ENCODE measurements around the gene TRAPPC3L. TPM values are rescaled to one million over a fixed set of nuclear protein-coding genes. Genes with fewer than 3 reads are reported as not detected.

TRAPPC3L gene
- total RNA-seq, 1 experiment from 2014 or later, result not detected

GRCh38 chr6:116575227-116575626 is 29.7 kb upstream of the TRAPPC3L start:
- H4K91ac ChIP-seq (ENCODE audit: insufficient read length, low read depth, low read length), result no peak overlapping the region
- peaks cover 5% of the 10 kb centered on the region for H3K23me2 ChIP-seq (ENCODE audit: insufficient read length, low read depth, low read length, poor library complexity, severe bottlenecking)
- Mint-ChIP-seq H3K36me3 (ENCODE audit: insufficient read depth in 1 of 3, low read depth in 3 of 3) (peaks cover 0 to 24% (median 0%) of the 10 kb centered on the region in 3 experiments; a peak in 4 of 7 replicates), H3K4me3 (no peak overlapping the region), H3K4me1 (peaks cover 7 to 10% of the 10 kb centered on the region in 2 experiments), H3K9me3 (no peaks in the 10 kb centered on the region), H3K27ac (no peak overlapping the region), H3K27me3 (ENCODE audit: low read depth) (no peaks in the 10 kb centered on the region)
- H2AK5ac ChIP-seq (ENCODE audit: insufficient read length, low read length), result no peak overlapping the region
- H2BK15ac ChIP-seq (ENCODE audit: low read depth, low read length), result no peak overlapping the region
- H3T11ph ChIP-seq (ENCODE audit: low read length), result no peak overlapping the region
- H3K9ac ChIP-seq (ENCODE audit: extremely low read depth, insufficient read length, low read length), result no peak overlapping the region
- no peak overlapping the region for H2BK12ac ChIP-seq (ENCODE audit: insufficient read length, low read depth, low read length)
- H4K20me1 ChIP-seq (ENCODE audit: control insufficient read depth, insufficient read depth, insufficient read length), result no peaks in the 10 kb centered on the region
- no peak overlapping the region for H3K4ac ChIP-seq (ENCODE audit: low read depth, low read length)
- DNase-seq, result no peak
- H3K79me1 ChIP-seq (ENCODE audit: insufficient read depth, low read depth, low read length, poor library complexity, severe bottlenecking), result no peaks in the 10 kb centered on the region
- H3K4me2 ChIP-seq (ENCODE audit: insufficient read depth, insufficient read length, low read length), result no peak overlapping the region
- no peak for TF ChIP-seq CTCF (conservative IDR thresholded peaks at IDR 0.05)
- H3K9me3 ChIP-seq (ENCODE audit: control insufficient read depth, low read depth, low read length), result no peaks in the 10 kb centered on the region
- no peak overlapping the region for H3K18ac ChIP-seq (ENCODE audit: insufficient read length, low read depth, low read length)
- H2BK5ac ChIP-seq (ENCODE audit: insufficient read length, low read length), result no peak overlapping the region
- no peak overlapping the region for H2BK120ac ChIP-seq (ENCODE audit: low read depth, low read length, poor library complexity, severe bottlenecking)
- H3K27me3 ChIP-seq (ENCODE audit: insufficient read depth, low read length), result no peaks in the 10 kb centered on the region
- H2BK20ac ChIP-seq (ENCODE audit: low read depth, low read length, poor library complexity, severe bottlenecking), result no peak overlapping the region
- H2AFZ ChIP-seq (ENCODE audit: low read length), result no peak overlapping the region
- H3K4me1 ChIP-seq (ENCODE audit: insufficient read depth, low read length), result peaks cover 2% of the 10 kb centered on the region; the same call in 1 of the 2 replicates
- no peak overlapping the region for H3K14ac ChIP-seq (ENCODE audit: insufficient read depth, low read length)
- no peak overlapping the region for H3K56ac ChIP-seq (ENCODE audit: insufficient read length, low read depth, low read length)
- no CpG with 5 or more reads among the region's 2 CpGs for WGBS (ENCODE audit: extremely low coverage, insufficient read length, low lambda C conversion rate)
- H4K5ac ChIP-seq (ENCODE audit: insufficient read length, low read depth, low read length), result no peak overlapping the region
- no peak overlapping the region for H4K8ac ChIP-seq (replicated peaks; ENCODE audit: insufficient read length, low read depth, low read length)
- no peak overlapping the region for H3K27ac ChIP-seq (ENCODE audit: insufficient read length, low read depth, low read length)
- no peak overlapping the region for H3K23ac ChIP-seq (ENCODE audit: insufficient read length, low read depth, low read length)
- peaks cover 10% of the 10 kb centered on the region; the same call in 1 of the 2 replicates for H3K79me2 ChIP-seq (ENCODE audit: insufficient read depth, low read length)

Measured in H9 (cell line).